ENCODE results near the gene PTTG1IP.
"Not testable (repeated sequence)": the region's sequence is repeated elsewhere in the genome, so short reads cannot be mapped to it uniquely, and the experiment has no call there.

PTTG1IP gene

DNA sequence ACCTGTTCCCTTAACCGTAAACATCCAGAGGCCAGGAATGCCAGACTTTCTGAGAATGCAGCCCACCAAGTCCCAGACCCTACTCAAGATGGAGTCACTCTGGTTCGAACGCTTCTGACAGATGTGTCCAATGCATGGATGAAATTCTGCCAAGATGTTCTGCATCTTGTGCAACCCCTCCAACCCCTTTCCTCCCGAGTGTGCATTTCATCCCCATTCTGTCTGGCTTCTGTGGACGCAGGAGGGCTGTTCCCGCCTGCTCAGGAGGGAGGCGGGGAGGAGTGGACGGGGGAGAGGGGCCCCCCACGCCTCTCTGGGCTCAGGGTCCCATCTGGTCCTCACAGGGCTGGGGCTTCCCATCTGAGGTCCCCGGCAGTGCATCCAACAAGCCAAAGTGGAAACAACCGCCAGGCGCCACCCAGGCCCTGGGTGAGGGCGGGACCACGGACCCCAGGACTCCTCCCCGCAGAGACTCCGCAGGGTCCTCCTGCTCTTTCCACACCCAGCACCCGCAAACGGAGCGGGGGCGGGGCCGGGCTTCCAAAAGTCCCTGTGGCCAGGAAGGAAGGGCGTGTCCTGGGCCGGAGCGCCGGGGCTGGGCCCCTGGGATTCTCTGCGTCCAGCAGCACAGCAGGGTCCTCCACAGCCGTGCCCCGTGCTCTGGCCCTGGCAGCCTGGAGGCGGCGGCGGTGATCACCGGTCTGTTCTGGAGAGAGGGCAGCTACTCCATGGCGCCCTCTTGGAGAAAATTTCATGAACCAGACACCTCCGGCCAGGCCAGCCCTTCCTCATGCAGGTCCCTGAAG lies 27.9 kb downstream of the PTTG1IP start:
- DNase-seq (ENCODE audit: low read depth): peak; percentile 33

DNA sequence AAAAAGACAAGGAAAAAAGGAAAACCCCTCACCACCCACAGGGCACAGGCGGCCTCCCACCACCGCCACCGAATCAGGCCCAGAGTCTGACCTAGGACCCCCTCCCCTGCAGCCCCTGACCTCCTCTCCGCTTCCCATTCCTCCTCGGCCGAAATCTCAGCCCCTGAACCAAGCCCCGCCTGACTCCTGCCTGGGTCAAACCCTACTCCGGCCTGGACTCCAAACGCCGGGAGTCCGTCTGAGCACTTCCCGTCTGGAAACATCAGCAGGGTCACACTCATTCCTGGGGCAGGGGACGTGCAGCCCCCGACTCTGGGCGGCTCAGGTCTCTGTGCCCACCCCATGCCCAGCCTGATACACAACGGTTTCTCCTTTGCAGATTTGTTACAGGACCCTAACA lies 29.2 kb downstream of the PTTG1IP start:
- DNase-seq (ENCODE audit: low read depth): no peak

DNA sequence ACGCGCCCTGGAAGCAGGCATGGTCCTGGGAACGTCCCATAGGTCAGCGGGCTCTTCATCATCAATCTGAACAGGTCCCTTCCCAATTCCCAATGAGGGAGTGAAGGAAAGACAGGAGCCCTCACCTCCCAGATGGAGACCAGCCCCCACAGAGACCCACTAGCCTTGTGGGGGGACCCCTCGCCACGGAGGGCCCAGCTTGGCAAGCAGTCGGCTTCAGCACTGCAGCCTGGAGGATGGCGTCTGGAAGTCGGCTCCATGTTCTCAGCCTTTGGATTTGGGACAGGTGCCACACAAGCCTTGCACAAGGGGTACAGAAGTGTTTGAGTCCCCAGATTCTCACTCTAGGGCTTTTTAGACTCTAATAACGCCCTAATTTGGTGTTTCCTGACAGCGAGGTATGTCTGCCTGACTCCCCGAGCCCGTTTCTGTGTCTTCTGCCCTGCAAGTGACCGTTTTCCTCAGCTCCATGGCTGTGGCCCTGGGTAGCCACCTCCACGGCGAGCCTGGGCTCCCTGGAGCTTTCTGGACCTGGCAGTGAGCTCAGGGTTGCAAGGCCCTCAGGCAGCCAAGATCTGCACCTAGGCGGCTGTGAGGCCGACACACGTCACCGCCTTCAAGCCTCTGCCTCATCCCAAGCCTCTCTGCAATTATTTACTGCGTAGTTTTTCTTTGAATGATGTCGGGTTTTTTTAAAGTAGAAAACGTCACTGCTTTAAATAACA lies 30.6 kb downstream of the PTTG1IP start:
- DNase-seq (ENCODE audit: low read depth): no peak

DNA sequence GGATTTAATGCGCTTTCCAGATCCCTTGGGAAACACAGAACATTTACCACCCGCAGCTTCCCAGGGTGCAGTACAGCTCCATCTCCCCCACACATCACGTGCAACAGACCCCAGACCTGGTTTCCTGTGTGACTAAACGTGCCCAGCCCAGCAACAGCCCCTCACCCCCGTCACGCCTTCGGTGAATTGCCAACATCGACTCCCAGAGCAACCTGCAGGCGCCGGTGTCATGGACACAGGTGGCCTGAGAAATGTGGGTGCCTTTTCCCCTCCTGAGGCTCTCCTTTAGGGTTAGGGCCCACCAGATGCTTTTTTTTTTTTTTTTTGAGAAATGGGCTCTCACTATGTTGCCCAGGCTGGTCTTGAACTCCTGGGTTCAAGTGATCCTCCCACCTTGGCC lies 31.4 kb downstream of the PTTG1IP start:
- DNase-seq (ENCODE audit: low read depth): no peak

DNA sequence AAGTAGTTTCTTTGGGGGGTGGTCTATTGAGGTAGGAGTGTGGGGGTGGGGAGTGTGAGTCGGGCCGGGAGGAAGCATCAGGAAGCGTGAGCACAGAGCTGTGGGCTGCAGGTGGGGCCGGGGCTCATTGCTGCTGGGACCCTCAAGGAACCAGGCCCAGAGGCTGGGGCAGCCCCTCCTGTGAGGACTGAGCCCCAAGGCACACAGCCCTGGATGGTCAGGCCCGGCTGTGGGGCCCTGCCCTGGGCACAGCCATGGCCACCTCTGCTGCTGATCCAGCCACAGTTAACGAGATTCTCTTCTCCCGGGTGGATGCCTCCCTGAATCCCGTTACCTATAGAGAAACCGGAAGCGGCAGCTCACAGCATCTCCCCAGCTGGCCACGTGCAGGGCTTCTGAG lies 32.7 kb downstream of the PTTG1IP start:
- no peak for DNase-seq (ENCODE audit: low read depth)

DNA sequence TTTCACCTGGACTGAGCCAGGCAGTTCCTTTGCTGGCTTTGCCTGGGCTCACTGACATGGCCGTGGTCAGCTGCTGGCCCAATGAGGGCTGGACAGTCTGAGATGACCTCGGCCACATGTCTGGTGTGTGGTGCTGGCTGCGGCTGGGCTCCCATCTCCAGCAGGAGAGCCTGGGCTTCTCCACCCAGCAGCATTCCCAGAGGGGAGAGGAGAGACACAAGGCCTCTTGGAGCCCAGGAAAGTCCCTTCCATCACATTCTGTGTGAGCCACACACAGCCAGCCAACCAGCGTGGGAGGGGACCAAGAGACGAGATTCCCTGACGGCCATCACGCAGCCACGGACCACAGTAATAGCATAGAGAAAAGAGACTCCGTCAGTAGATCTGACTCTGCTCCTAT lies 34.5 kb downstream of the PTTG1IP start:
- DNase-seq (ENCODE audit: low read depth): no peak

DNA sequence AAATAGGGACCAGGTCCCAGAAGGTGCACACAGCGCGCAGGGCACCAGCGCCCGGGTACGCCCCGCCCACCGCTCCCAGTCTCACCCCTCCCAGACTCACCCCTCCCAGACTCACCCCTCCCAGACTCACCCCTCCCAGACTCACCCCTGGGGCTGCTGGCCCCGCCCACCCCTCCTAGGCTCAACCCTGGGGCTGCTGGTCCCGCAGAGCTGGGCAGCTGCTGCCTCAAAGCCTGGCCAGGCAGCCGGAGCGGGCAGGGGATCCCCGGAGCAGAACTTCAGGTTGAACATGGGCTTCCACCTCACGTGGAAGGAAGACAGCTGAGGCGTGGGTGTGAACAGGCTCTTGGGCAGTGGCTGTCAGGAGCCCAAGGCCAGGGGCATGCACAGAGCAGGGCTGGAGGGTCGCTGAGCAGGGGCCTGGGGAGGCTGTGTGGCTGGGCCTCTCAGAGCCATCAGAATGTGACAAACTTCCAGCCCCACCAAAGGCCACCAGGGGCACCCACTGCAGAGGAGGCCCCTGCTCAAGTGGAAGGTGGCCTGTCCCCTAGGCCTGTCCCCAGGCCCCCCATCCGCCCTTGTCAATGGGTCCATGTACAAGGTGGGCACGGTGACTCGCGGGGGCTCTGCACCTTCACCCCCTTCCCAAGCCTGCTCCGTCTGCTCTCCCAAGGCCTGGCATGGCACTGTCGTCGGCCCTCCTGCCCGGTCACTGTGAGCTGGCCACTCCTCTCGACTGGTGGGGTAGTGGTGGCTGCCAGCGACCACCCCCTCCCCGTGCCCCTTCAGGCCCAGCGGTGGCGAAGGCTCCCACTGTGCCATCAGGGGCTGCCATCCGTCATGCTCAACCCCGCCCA lies 35.2 kb downstream of the PTTG1IP start:
- no peak for DNase-seq (ENCODE audit: low read depth)

DNA sequence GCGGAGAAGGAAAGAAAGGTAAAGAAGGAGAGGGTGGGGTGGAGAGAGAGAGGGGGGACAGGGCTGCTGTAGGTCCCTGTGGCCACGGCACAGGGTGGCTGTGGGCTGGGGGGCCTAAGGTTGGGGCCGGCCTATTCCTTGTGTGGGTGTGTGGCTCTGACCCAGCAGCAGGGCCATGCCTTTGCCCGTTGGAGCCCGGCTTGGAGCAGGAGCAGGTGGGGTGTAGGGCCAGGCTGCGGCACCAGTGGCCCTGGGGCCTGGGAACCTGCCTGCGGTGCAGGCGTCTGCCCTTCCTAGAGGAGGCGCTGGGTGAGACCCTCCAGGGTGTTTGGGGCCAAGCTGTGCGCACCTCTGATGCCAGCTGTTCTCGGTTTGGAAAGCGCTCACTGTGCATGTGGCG lies 36.0 kb downstream of the PTTG1IP start:
- DNase-seq (ENCODE audit: low read depth): no peak

DNA sequence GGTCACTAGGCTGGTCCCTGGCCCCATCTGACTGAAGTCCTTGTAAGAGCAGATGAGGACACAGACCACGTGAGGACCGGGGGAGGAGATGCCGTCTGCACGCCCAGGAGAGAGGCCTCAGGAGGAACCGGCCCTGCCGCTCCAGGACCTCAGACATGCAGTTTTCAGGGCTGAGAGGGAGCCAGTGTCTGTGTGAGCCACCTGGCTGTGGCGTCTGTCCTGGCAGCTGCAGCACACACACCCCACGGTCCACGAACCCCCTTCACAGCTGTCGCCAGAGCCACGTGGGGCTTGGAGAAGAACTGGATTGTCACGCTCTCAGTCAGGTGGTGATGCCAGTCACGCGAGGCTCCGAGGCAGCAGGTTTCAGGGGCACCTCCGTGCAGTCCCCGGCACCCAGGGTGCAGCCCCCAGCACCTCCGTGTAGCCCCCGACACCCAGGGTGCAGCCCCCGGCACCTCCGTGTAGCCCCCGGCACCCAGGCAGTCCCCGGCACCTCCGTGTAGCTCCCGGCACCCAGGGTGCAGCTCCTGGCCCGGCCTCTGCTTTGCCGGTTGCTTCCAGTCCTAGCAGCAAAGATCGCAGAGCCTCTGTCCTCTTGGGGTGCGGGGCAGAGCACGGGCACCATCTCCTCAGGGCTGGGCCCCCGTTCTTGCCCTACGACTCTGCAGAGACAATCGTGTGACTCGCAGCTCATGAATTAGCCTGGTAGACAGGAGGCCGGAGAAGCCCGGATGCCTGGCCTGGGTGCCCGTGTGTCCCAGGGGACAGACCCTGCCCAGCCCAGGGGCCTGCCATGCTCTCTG lies 36.6 kb downstream of the PTTG1IP start:
- no peak for DNase-seq (ENCODE audit: low read depth)

DNA sequence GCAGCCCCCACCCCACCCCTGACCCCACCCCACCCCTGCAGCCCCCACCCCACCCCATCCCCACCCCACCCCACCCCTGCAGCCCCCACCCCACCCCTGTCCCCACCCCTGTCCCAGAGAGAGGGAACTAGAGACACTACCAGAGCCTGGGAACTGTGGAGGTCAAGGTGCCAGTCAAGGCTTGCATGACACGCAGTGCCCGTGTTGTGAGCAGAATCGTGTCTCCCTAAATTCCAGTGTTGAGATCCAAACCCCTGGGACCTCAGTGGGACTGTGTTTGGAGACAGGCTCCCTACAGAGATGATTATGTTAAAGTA lies 37.2 kb downstream of the PTTG1IP start:
- DNase-seq (ENCODE audit: low read depth): no peak

DNA sequence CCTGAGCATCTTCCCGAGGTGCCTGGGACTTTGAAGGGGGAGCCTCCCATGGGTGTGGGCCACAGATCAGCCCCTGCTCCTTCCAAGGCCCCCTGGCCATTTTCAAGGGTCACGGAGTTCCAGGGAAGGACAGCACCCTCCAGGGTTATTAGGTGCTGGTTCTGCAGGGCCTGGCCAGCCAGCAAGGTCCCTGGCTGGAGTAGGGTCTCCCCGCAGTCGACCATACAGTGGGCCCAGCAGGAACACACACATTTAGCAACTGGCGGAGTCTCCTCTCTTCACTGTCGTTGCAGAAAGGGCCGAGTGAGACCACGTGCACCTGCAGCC lies 37.9 kb downstream of the PTTG1IP start:
- no peak for DNase-seq (ENCODE audit: low read depth)

DNA sequence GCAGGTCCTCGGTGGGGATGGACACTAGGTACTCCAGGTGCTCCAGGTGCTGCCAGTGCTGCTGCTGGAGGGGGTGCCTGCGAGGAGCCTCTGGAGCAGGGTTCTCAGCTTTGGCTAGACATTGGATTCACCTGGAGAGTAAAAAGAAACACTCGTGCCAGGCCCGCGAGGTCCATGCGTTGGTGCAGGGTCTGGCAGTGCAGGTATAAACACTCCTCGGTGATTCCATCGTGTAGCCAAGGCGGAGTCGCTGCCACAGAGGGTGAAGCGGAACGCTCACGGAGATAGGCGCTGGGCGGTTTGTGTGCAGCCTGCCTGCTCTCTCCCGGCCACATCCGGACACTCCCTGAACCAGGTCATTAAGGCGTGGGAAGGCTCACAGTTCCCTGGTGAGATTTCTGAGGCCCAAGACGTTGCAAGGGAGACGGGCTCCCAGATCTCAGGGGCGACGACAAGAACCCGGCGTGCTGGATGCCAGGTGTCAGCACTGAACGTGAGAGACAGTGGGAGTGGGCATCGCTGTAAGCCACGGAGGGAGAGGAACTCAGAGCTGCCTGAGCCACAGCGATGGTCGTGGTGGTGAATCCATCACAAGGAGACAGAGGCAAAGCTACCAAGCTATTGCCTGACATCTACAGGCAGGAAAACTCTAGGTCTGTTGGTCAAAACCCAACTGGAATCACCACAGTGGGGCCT lies 38.4 kb downstream of the PTTG1IP start:
- no peak for DNase-seq (ENCODE audit: low read depth)

DNA sequence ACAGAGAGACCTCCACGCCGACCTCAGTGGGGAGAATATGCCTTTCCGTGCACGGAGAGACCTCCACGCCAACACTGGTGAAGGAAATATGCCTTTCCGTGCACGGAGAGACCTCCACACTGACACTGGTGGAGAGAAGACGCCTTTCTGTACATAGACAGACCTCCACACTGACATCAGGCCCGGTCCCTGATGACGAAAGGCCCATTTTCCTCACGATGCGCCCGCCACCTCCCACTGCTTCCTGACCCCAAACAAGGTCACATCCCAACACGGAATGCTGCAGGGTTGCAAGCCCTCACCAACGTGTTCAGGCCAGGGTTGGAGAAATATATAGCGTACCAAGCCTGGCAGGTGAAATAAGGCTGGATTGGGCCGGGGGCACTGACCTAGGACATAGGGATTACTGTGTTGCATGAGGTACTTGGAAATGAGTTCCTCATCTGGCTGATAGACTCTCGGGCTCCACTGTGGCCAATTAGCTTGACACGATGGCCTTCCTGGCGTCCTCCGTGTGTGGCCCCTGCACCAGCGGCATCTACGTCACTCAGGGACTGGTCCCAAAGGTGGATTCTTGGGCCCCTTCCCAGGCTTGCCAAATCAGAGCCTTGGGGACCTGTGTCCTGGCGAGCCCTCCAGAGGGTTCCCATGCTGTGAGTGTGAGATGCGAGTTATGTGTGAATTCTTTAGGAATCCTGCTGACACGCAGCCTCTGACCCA lies 39.1 kb downstream of the PTTG1IP start:
- DNase-seq (ENCODE audit: low read depth): no peak

DNA sequence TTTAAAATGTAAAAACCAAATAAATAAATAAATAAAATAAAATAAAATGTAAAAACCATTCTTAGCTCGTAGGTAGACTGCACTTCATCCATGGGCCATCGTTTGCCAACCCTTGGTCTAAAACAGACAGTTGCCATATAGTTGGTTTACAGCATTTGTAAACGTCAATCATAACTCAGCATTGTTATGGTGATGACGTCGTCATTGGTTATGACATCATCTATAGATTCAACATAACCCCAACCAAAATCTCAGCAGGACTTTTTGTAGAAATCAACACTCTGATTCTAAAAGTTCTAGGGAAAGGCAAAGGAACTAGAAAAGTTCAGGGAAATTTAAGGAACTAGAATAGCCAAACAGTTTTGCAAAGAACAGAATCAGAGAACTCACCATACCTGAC lies 39.8 kb downstream of the PTTG1IP start:
- DNase-seq (ENCODE audit: low read depth): no peak

DNA sequence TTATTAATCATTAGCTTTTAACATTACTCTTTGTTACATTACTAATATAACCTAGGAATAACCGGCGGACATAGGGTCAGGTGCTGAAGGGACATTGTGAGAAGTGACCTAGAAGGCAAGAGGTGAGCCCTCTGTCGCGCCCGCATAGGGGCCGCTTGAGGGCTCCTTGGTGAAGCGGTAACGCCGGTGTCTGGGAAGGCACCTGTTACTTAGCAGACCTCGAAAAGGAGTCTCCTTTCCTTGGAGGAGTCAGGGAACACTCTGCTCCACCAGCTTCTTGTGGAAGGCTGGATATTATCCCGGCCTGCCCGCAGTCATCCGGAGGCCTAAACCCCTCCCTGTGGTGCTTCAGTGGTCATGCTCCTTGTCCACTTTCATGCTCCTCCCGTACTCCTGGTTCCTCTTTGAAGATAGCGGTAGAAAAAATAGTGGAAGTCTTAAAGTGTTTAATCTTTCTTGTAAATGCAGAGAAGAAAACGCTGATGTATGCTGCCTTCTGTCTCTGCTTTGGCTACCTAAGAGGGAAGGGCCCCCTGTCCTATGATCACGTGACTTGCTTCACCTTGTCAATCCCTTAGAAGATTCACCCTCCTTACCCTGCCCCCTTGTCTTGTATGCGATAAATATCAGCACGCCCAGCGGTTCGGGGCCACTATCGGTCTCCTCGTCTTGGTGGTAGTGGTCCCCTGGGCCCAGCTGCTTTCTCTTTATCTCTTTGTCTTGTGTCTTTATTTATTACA lies 40.8 kb downstream of the PTTG1IP start:
- DNase-seq (ENCODE audit: low read depth): not testable (repeated sequence)

DNA sequence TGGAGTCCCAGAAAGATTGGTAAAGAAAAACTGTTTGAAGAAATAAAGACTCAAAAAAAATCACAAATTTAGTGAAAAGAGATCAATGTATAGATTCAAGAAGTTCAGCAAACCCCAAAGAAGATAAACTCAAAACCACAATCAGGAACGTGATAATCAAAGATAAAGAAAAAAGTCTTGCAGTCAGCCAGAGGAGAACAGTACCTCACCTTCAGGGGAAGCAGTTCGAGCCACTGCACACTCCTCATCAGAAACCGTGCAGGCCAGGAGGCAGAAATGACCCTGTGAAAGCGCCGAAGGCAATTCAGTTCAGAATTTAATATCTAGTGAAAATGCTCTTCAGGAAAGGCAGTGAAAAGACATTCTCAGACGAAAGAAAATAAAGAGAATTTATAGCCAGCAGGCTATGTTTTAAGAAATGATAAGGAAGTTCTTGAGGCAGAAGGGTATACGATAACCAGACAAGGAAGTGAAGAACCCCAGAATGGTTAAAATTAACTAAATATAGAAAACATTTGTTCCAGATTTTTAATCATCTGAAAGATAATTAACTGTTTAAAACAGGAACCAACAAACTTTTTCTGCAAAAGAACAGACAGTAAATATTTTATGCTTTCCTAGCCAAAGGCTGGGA lies 42.1 kb downstream of the PTTG1IP start:
- no peak for DNase-seq (ENCODE audit: low read depth)

DNA sequence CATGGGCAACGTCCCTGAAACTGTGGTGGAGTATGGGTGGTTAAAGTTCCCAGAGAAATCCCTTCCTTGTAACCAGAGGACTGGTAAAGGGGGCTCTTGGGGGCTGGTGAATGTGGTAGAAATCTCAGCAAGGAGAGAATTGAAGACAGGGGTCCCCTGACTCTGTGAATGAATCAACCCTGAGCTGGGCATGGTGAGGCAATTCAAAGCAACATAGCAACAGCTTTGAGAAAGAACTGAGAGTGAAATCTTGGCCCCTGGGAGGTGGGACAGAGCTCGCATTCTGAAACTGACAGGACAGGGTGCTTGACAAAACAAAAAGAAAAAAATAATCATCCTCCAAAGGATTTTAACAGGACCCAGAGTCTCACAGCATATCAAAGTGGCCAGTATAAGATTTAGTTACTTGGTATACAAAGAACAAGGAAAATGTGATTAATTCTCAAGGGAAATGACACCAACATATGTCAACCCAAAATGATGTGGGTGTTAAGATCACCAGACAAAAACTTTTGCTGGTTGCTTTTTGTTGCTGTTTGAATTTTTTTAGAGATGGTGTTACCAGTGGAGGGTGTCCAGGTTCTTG lies 43.9 kb downstream of the PTTG1IP start:
- no peak for DNase-seq (ENCODE audit: low read depth)

DNA sequence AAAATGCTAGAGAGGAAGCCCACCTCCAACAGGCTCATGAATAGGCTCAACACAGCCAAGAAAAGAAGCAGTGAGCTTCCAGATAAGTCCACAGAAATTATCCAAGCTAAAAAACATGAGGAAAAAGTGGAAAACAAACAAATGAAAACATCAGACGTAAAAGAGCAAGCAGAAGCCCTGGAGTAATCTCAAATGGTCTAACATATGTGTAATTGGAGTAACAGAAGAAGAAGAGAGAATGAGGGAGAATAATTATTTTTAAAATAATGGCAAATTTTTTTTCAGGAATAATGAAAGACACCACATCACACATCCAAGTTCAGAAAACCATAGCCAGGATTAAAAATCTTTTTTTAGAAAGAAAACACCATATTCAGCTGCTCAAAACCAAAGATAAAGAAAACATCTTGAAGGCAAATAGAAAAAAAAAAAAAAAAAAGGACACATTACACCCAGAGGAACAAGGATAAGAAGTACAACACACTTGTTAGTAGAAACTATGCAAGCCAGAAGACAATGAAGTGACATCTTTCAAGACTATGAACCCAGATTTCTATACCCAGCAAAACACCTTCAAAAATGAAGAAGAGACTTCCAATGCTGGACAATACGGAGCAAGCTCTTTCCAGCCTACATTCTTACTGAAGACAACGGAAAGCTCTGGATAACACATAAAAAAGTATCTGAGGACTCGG lies 45.0 kb downstream of the PTTG1IP start:
- no peak for DNase-seq (ENCODE audit: low read depth)

DNA sequence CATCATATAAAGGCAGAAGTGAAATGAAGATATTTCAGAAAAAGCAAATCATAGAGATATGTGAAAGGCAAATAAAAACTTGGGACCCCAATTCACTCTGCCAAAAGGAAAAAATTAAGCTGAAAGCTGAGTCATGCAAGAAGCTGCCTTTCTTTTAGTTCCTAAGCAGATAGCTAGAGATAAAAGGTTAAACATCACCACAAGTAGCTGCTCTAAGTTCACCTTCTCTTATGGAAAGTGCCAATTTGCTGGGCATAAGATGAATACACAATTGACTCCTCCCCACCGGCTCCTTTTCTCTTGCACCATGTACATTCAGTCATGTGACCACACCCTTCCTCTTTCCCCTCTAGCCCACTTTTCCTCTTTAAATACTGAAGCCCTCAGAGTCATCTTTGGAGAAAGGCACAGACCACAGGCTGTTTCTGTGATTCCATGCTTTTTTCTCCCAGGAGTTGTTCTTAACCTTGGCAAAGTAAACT lies 50.3 kb downstream of the PTTG1IP start:
- DNase-seq (ENCODE audit: low read depth): no peak
